GM21825 (cell line): ENCODE data around the gene C19orf12.
"Not testable (repeated sequence)": the region's sequence is repeated elsewhere in the genome, so short reads cannot be mapped to it uniquely, and the experiment has no call there.

Experiments used
- ATAC-seq: cut with Tn5 transposase; IDR thresholded peaks from one replicate; pipeline ENCODE4 v1.9.1; 2021; ENCODE audit warnings: mild to moderate bottlenecking, moderate library complexity; ENCODE audit not compliant: unreplicated experiment

C19orf12 gene

DNA sequence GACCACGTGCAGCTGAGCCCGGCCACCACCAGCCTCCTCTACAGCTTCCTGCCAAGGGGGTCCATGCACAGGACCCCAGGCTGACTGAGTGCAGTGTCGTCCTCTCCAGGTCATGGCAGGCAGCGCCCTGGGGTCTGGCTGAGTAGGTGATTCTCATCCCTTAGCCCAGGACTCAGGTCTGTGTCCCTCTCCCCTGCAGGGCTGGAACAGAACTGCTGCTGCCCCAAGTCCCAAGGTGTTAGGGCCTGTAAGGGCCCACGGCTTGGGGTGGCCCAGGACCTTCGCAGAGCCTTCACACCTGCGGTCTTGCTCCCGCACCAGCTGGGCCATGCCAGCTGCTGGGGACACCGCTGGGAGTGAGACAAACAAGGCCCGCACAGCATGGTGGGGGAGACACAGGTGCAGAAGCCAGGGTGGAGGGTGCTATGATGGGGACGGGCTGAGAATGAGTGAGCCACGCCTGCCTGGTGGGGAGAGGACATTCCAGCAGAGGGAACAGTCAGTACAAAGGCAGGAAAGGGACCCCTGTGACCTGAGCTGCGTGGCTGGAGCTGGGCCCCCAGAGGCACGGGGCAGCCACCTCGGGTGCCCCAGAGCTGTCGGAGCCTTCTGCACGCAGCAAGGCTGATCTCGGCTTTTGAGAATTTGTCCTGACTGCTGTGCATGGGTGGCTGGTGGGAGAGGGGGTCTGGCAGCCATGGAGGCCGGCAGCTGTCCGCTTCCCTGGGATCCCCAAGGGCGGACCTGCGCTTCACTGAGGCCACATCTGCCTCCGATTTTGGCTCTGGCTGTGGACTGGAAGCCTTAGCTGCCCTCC, 37.9 kb downstream of the C19orf12 start:
- ATAC-seq, result no peak

DNA sequence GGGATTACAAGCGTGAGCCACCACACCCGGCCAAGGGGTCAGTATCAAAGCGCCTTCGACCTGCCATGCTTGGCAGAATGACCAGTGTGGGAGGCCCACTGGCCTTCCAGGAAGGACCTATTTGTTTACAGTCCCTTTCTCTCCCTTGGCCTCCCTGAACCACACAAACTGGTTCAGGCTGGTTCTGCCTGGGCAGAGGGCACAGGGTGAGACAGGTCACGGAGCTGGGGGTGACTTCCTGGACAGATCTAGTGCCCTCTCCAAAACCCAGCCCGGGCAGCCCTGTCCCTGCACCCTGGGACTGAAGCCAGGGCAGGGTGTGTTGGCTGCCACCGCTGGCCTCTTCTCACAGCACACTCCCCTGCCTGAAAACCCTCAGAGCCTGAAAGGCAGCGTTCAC, 38.5 kb downstream of the C19orf12 start:
- ATAC-seq, result no peak

DNA sequence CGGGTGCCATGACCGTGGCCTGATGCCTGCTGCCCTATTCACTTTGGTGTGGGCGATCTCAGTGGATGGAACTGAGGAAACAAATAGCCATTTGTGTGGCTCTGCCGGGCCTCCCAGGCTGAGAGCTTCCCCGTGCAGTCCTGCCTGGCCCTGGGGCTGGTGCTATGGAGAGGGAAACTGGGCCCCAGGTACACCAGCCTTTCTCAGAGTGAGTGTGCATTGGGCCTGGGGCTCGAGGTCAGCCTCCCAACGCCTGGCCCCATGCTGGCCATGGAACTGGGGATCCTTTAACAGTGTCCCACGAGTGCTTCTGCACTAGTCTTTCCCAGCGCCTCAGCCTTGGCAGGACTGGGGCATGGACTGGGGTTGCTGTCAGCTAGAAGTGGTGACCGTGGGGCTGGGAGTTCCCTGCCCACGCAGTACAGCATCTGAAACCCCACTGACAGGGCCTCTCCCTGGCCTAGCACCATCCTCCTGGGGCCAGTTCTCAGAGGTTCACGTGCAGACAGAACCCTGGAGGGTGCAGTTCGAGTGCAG, 39.3 kb downstream of the C19orf12 start:
- no peak for ATAC-seq

DNA sequence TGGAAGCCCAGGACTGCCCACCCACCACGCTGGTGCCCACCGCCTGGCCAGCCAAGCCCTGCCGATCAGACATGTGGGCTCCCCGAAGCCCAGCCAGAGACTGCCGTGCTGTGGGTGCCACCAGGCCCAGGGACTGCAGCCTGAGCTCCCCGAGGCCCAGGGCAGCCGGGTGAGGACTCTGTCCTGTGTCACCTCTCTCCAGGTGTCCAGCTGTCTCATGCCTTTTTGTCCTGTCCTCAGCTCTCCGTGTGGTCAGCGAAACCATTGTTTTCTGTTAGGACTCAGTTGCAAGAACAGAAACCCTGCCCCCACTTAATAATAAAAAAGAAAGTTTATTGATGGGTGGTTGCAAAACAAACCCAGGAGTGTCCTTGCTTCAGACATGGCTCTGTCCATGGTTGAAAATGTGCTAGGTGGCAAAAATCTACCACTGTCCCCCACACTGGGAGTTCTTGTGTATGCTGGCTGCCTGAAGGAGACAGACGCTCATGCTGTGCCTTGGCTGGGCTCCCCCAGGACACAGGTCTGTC, 39.9 kb downstream of the C19orf12 start:
- no peak for ATAC-seq

DNA sequence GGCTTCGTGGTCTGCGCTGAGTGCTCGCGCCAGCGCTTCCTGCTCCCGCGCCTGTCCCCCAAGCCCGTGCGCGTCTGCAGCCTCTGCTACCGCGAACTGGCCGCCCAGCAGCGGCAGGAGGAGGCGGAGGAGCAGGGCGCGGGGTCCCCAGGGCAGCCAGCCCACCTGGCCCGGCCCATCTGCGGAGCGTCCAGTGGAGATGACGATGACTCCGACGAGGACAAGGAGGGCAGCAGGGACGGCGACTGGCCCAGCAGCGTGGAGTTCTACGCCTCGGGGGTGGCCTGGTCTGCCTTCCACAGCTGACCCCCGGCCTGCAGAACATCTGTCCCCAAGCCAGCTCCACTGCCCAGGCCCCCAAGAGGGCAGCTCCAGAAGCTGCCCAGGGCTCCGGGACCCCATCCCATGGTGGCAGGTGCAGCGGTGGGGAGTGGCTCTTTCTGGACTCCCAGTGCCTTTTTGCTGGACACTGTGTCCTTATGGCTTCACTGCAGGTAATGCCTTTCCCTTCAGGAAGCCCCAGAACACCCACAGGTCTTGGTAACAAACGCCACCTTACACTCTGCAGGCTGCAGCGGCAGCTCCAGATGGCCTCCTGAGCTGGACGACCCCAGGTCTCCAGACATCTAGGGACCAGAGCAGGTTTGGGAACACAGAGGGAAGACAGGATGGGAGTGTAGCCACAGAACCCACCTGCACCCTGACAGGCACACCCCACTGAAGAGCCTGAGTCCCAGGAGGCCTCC, 40.5 kb downstream of the C19orf12 start:
- no peak for ATAC-seq

DNA sequence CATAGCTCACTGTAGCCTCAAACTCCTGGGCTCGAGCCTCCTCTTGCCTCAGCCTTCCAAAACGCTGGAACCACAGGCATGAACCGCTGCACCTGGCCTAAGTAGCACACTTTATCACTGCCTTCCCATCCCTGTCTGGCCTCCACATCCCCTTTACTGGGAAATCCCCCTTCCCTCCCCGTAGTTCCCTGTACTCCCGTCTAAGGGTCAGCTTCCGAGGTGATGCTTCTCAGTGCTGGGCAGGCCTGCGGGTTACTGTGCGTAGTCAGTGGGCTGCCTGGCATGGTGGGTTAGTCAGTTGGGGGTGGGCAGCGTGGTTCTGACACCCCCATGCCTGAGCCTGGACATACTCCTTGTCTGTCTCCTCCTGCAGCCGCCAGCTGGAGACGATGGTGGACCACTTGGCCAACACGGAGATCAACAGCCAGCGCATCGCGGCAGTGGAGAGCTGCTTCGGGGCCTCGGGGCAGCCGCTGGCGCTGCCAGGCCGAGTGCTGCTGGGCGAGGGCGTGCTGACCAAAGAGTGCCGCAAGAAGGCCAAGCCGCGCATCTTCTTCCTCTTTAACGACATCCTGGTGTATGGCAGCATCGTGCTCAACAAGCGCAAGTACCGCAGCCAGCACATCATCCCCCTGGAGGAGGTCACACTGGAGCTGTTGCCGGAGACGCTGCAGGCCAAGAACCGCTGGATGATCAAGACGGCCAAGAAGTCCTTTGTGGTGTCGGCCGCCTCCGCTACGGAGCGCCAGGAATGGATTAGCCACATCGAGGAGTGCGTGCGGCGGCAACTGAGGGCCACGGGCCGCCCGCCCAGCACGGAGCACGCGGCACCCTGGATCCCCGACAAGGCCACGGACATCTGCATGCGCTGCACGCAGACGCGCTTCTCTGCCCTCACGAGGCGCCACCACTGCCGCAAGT, 41.4 kb downstream of the C19orf12 start:
- ATAC-seq, result no peak

DNA sequence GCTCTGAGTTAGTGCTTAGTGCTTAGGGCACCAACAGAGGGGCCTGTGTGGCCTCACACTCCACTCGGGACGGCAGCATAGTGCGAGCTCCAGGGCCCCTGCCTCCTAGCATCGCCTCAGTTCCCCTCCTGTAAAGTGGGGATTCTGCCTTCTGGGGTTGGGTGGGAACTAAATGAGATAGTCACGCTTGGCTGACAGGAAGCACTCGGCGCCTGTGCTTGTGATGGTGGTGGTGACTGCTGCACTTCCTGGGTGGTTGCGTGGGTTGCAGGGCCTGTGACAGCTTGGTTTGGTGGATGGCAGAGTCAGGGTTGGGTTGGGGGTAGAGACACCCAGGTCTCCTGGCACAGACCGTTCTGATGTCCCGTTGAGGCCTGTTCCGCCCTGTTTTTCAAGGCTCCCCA, 42.1 kb downstream of the C19orf12 start:
- peak; percentile 36 for ATAC-seq

DNA sequence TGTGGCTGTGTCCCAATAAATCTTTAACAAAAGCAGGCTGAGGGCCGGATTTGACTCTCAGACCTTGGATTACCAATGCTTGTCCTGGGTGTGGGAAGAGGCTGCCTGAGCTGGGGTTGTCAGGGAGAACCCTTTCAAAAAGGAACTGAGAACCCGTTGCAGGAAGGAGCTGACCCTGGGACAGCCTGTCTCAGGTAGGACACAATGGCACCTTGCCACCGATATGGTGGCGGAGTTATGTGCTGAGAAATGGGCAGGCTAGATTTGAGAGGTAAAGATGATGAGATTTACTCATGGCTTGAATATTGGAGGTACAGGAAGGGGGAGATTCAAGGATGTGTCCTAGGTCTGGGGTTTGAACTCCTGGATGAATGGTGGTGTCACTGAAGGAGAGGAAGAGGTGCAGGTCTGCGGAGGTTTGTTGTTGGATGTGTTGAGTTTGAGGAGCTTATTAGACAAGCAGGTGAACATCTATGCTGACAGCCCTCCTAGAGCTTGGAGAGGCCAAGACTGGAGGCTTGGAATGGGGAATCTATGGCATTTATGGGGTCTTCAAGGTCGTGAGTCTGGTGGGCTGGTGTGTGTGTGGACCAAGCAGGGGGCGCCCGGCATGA, 42.6 kb downstream of the C19orf12 start:
- no peak for ATAC-seq

DNA sequence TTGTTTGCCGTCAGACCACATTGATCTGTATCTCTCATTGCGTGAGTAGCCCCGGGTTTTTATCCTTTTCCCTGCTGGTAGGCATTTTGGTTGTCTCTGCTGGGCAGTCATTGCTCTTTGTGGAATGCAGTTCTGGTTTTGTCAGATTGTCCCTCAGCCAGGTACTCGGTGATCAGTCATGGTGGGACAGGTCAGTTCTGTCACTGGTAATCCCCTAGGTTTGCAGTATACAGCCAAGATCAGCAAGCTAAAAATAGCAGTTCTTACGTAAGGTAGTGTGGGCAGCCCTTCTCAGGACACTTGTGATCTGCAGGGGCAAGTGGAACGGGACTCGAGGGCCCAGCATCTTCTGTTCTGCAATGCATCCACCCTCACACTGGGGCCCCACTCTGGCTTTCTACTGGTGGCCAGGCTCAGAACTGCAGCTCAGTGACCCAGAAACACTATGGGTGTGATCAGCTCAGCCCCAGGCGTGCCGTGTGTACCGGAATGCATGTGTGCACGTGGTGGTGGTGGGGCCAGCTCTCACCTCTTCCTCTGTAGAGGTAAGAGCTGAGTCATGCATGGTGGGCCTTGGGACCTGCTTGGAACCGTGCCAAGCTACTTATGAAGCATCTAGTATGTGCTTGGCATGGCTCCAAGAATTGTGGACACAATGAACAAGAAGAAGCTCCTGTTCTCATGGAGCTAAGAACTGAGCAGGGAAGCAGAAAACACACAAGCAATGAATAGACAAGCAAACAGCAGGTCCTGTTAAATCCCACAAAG, 43.5 kb downstream of the C19orf12 start:
- peak; percentile 64 for ATAC-seq

DNA sequence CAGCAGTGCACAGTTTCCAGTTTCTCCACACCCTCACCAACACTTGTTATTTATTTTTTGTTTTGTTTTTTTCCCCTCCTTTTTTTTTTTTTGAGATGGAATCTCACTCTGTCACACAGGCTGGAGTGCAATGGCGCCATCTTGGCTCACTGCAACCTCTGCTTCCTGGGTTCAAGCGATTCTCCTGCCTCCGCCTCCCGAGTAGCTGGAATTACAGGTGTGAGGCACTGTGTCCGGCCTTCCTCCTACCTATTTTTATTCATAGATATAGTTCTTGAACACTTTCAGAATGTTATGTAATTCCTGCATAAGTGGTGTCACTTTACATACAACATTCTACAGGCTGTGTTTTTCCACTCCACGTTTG, 44.1 kb downstream of the C19orf12 start:
- ATAC-seq, result not testable (repeated sequence)

DNA sequence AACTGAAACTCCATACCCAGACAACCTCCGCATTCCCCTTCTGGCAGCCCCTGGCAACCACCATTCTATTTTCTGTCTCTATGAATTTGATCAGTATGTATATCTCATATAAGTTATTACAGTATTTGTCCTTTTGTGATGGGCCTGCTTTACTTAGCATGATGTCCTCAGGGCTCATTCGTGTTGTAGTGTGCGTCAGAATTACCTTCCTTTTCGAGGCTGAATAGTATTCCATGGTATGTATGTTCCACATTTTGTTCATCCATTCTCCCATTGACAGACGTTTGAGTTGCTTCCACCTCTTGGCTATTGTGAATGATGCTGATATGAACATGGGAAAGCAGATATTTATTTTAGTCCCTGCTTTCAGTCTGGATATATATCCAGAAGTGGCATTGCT, 44.8 kb downstream of the C19orf12 start:
- ATAC-seq, result no peak

DNA sequence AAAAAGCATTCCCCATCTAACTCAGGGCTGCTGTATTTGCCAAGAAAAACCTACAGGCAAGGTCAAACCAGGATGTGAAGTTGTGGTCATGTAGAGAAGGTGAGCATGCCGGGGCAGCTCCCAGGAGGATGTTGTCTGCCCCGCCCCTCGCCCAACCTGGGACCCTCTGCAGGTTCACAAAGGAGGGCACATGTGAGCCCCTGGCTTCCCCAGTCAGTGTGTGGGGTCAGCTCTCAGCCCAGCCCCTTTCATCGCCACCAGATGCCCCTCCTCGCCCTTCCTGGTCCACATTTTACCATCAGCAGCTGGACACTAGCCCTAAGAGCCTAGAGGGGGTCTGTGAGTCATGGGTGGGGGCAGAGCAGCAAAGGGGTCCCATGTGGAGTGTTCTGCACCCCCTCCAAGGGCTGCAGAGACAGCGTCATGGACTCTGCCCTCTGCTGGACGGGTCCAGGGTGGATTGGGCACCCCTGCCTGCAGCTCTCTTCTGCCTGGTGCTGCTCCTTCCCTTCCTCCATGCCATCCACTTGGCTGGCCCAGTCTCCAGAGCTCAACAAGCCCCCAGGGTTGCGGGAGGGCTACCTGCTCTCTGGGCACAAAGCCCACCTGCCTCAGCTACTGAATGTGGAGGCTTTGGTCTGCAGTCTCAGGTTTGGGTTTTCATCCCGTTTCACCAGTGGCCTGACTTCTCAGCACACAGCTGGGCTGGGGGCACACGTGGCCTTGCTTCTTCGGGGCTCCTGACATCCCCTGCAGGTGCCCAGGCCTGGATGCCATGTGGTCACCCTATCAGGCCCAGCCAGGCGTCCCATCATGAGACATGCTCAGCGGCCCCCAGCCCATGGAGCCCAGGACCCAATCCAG, 46.1 kb downstream of the C19orf12 start:
- no peak for ATAC-seq

DNA sequence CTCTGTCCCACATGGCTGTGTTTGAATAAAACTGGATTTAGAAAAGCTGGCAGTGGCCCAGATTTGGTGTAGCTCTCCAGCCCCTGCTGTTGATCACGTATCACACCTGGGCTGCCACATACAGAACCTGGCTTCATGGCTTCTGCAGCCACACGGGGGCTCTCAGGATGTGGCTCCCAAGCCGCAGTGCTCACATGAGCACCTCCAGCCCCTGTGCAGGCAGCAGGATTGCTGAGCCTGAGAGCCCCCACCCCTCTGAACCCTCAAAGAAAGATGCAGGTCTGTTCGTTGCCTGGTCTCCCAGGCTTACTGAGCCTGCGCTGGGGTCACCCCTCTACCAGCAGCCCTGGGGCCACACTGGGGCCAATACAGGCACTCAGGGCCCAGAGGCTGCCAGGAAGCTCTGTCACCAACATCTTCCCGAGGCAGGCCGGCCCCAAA, 47.1 kb downstream of the C19orf12 start:
- ATAC-seq, result no peak

DNA sequence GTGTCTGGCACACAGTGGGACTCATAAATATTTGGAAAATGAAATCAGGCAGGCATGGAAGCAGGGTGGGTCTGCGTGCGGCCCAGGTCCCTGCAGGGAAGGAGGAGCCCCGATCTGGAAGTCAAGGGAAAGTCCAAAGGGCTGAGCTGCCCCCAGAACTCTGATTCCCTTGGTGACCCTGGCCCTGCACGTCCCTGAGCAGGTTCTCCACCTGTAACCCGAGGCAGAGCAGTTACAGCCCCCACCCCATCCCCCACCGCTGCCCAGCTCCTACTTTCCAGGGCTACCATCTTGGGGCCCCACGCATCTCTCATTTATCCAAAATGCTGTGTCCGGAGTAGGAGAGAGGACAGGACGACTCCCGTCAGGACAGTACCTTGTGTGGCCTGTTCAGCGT, 47.7 kb downstream of the C19orf12 start:
- no peak for ATAC-seq

DNA sequence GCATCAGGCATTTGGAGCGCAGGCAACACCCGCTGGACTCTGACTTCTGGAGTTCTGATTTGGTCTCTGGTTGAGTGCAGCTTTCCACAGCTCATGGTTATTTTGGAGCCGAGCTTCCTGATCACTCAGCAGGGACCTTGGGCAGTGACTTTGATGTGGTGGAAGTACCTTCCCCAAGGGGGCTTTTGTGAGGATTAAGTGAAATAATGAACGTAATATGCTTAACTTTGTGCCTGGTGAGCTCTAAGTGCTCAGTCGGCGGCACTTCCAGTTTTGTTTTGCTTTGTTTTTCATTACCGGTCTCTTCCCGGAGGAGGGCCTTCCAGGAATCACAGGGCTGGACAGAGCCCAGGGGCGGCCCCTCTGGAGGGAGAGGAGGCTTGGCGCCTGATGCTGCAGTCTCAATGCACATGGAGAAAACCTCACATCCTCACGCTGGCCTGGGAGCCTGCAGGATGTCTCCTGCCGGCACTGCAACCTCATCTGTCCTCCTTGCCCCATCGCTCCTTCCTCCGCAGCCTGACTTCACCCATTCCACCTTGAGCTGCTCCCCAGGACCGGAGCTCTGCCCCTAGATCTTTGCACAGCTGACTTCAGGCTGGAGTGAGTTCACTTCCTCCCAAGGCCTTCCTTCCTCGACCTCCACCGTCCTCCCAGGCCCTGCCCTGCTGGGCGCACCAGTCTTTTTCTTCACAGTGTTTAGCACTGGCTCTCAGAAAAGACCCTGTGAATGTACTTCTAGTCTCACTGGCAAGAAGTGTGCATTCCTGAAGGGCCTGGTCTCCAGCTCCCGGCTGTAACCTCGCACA, 48.3 kb downstream of the C19orf12 start:
- no peak for ATAC-seq

DNA sequence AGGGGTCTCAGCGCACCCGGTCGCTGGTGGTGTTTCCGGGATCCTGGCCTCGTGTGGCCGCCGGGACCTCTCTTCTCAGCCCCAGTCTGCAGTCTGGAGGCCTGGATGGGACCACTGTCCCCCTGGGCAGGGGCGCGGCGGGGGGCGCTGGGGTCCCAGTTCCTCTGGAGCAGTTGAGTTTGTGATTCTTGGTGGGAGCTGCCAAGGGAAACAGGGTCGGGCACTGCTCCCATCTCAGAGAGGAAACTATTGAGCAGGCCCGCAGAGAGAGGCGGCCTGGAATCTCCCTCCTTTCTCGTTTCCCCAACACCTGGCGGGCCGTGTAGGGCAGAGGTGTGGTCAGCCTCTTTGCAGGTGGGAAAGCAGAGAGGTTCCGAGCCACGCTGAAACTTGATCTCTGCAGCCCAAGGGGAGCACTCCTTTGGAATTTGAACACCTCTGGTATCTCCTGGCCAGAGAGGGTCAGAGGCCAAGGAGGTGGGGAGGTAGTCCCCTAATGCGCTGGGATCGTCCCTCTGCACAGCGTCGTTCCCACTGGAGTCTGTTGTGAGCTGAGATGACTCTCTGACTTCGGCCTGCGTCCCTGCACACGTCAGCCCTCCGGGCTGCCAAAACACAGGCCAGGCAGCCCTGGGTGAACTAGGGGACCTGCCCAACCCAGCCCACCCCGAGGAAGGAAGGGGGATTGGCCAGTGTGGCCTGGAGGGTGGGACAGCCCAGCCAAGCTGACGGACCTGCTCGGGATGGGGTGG, 49.1 kb downstream of the C19orf12 start:
- ATAC-seq, result peak; percentile 9

DNA sequence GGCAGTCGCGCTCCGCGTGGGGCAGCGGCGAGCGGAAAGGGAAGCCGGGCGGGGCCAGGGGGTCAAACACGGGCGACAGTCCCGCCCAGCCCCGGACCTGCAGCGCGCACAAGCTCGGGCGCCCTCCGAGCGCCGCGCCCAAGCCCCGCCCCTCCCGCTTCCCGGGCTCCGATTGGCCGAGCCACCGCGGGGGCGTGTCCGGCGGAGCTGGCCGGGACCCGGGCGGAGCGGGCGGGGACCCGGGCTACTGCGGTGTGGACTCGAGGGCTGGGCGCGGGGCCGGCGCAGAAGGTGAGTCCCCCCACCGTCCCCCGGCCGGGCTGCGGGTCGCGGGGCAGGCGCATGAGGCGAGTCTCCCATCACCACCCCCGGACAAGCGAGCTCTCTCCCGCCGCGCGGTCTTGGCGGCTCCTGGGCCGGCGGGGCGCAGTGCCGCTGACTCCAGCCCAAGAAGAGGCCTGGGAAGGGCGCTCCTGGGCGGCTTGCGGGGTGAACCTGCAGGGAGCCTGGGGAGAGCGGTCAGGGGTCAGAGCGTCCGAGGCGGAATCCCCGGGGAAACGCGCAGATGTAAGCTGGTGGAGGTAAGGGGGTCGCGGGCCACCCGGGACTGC, 49.7 kb downstream of the C19orf12 start, which contains the start of gene PLEKHF1:
Gene PLEKHF1, plus strand, starts transcription at position 247 of the 611 bp plus-strand sequence. CDS start 8,379 bp downstream, outside the sequence.
- peak; percentile 88 for ATAC-seq
